K562 (cell line): ENCODE results near the gene DDX5. TPM values are rescaled to one million over a fixed set of nuclear protein-coding genes. Genes with fewer than 3 reads are reported as not detected.
A peak's percentile ranks its signal among the peaks of the same experiment; 100 is the strongest.

ENCODE experiments used
- BHLHE40 ChIP-seq: IDR thresholded peaks from 2 replicates; pipeline ENCODE4 v1.6.1; 2011; ENCODE audit warnings: low read length, improper control_type of control experiment
- CHCHD3 ChIP-seq: fragments of 250-450 bp; sonication (Bioruptor Pico); IDR thresholded peaks from 2 replicates; pipeline ENCODE4 v2.1.2; 2022; ENCODE audit warnings: mild to moderate bottlenecking
- GABPB2 ChIP-seq: fragments of 250-450 bp; sonication (Bioruptor Pico); conservative IDR thresholded peaks from 2 replicates; pipeline ENCODE4 v1.5.1; 2021; ENCODE audit warnings: mild to moderate bottlenecking
- RBM39 ChIP-seq: fragments of 200-400 bp; formaldehyde crosslinking; optimal IDR thresholded peaks from 2 replicates; pipeline ENCODE3; 2018; ENCODE audit warnings: low read depth, low read length
- SMARCC2 ChIP-seq: fragments of 450-650 bp; IDR thresholded peaks from 2 replicates; pipeline ENCODE4 v1.6.1; 2017; ENCODE audit warnings: antibody characterized with exemption, moderate library complexity, mild to moderate bottlenecking, low read depth
- TCF7 ChIP-seq: sonication (generic); IDR thresholded peaks from 2 replicates; pipeline ENCODE4 v1.6.1; 2016; ENCODE audit warnings: antibody characterized with exemption, borderline replicate concordance
- TEAD4 ChIP-seq, 2 experiments: sonication (generic) in 1 of 2; formaldehyde crosslinking in 1 of 2; IDR thresholded peaks; 2 replicates each; pipeline versions ENCODE4 v1.6.1 to v1.8.0; 2012 to 2022; ENCODE audit warnings: borderline replicate concordance in 1 of 2, inconsistent platforms in 1 of 2, low read length in 1 of 2, mild to moderate bottlenecking in 1 of 2, missing genetic modification reagents in 1 of 2
- ZNF316 ChIP-seq: fragments of 450-650 bp; IDR thresholded peaks from 2 replicates; pipeline ENCODE4 v1.6.1; 2016
- ZNF583 ChIP-seq: fragments of 250-450 bp; sonication (Bioruptor Pico); IDR thresholded peaks from 2 replicates; pipeline ENCODE4 v1.4.0; 2020
- polyA plus RNA-seq, 8 experiments: library from polyadenylated mRNA; depleted of rRNA in 4 of 8; stranded (reverse) in 5 of 8; unstranded in 3 of 8; fragments of >200 nt; fragmentation: Nextera tagmentation in 2 of 8; fragmentation: Illumina TruSeq in 1 of 8; extraction: Ambion mirVana in 2 of 8; extraction: Trizol in 1 of 8; gene quantifications; 2 replicates each; pipeline versions ENCODE4 v1.2.1 to v1.2.3, GENCODE V29; 2011 to 2014; ENCODE audit warnings: inconsistent platforms in 1 of 8, missing spikeins in 1 of 8
- total RNA-seq, 7 experiments: library from RNA; depleted of rRNA in 6 of 7; stranded (reverse); fragments of >200 nt in 6 of 7; fragmentation: Illumina TruSeq in 2 of 7; extraction: Trizol in 2 of 7; gene quantifications; 2 replicates each; pipeline versions ENCODE4 v1.2.1 to v1.2.3, GENCODE V29; 2011 to 2021; ENCODE audit warnings: low replicate concordance in 1 of 7
- TF ChIP-seq, protein P1 (sequence below): sonication (generic); formaldehyde crosslinking; IDR thresholded peaks from 2 replicates; pipeline ENCODE4 v1.8.0; 2023; ENCODE audit warnings: mild to moderate bottlenecking, missing genetic modification reagents
- TF ChIP-seq, protein P2 (sequence below): fragments of 250-450 bp; sonication (Bioruptor Pico); IDR thresholded peaks from 2 replicates; pipeline ENCODE4 v1.5.0; 2021; ENCODE audit warnings: mild to moderate bottlenecking, moderate library complexity
- TF ChIP-seq, protein P3 (sequence below): fragments of 250-450 bp; sonication (Bioruptor Pico); IDR thresholded peaks from 2 replicates; pipeline ENCODE4 v1.4.0; 2020; ENCODE audit warnings: borderline replicate concordance
- TF ChIP-seq, protein P4 (sequence below), 3 experiments: fragments of 200-800 bp in 1 of 3; fragments of 250-450 bp in 1 of 3; fragments of 450-650 bp in 1 of 3; sonication (Bioruptor Pico) in 1 of 3; sonication (Bioruptor generic) in 1 of 3; formaldehyde crosslinking in 1 of 3; IDR thresholded peaks; 2 replicates each; pipeline versions ENCODE4 v1.6.1 to v1.8.0; 2016 to 2022; ENCODE audit warnings: mild to moderate bottlenecking in 2 of 3, missing genetic modification characterization in 2 of 3, missing compliant biosample characterization in 1 of 3, moderate library complexity in 1 of 3

DDX5 gene
- total and polyA plus RNA-seq, 9 of the 15 experiments (the other 6 are each of a cell fraction or from before 2014, with no cell fraction given), result 306 to 1,639 (median 604) TPM

DNA sequence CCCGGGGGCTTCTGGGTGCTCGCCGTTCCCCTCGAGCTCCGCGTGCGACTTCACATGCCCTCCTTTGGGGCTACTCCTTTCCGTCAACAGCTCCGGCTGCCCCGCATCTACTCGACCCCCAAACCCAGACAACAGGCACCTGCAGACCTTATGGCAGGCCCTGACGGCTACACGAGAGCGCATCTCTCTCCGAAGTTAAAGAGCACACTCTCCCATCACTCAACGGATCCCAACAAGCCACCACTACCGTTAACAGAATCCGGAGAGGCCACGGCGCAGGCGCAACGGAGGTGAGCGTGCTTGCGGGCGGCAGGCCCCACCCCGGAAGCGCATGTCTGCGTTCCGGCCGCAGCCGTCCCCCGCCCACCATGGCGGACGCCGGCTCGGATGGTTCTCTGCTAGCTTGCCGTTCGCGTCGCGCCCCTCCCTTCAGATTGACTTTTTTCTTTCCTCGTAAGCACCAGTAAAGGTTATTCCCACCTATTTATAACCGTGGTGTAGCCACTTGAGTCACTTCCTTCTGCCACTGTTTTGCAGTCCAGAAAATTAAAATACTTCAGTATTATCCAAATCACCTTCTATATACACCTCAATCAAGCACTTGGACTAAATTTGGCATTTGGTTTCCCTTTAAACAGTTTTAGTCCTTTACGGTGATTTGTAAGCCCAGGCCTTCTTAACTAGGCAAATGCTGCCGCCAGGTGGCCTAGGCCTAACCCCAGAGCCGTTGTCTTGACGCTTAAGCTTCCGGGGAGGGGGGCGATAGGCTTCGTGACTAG is 9.1 kb downstream of the DDX5 start, which contains the start of gene POLG2 (continued):
- TF ChIP-seq, protein P1, sequence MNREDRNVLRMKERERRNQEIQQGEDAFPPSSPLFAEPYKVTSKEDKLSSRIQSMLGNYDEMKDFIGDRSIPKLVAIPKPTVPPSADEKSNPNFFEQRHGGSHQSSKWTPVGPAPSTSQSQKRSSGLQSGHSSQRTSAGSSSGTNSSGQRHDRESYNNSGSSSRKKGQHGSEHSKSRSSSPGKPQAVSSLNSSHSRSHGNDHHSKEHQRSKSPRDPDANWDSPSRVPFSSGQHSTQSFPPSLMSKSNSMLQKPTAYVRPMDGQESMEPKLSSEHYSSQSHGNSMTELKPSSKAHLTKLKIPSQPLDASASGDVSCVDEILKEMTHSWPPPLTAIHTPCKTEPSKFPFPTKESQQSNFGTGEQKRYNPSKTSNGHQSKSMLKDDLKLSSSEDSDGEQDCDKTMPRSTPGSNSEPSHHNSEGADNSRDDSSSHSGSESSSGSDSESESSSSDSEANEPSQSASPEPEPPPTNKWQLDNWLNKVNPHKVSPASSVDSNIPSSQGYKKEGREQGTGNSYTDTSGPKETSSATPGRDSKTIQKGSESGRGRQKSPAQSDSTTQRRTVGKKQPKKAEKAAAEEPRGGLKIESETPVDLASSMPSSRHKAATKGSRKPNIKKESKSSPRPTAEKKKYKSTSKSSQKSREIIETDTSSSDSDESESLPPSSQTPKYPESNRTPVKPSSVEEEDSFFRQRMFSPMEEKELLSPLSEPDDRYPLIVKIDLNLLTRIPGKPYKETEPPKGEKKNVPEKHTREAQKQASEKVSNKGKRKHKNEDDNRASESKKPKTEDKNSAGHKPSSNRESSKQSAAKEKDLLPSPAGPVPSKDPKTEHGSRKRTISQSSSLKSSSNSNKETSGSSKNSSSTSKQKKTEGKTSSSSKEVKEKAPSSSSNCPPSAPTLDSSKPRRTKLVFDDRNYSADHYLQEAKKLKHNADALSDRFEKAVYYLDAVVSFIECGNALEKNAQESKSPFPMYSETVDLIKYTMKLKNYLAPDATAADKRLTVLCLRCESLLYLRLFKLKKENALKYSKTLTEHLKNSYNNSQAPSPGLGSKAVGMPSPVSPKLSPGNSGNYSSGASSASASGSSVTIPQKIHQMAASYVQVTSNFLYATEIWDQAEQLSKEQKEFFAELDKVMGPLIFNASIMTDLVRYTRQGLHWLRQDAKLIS, result peak; percentile 82
- TF ChIP-seq GABPB2 (CRISPR knock-in tag), result no peak
- TF ChIP-seq, protein P2, sequence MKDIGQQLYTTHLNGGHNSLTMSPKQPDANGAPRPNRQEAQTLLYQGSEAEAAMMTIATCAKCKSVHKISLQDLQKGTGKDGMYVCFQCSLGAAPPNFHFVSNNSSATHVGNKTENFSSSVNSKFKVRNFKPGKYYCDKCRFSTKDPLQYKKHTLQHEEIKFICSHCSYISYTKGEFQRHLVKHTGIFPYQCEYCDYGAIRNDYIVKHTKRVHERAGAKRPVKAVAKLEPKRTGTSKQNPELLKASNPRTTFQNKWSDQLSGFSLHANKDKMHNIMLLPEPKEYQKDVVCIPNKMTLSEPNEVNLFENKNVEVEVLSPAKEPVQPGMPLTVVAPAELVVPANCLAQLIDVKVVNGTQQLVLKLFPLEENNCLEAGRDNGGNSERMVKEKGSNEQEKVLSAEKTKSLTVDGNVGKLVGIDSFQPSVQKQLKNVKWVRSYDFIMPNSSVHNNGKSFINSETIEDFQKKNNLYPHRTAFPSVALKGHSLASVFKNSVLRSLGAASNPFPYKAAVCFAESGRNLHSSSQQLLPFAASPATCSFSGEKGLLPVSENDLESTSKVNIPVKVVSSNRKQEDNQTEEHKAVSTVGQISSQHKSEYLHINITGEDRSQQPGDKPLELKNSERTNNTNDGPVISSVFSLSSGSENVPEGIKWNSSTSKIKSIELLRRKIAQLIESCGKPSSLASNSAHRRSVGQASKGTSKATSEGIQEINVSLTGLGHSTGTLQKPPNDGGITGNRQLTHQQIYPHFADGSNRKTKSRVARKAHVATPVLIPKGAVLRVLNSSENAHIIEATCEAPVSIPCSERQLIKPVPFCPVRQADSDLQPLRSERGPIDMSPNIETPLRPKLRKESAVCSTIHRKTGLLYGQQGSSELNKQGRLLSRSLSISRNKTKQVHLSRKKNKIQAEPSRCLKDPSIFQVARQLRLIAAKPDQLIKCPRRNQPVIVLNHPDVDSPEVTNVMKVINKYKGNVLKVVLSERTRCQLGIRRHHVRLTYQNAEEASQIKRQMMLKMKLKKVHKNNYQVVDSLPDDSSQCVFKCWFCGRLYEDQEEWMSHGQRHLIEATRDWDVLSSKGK, result no peak
- TF ChIP-seq TCF7, result no peak
- TF ChIP-seq, protein P3, sequence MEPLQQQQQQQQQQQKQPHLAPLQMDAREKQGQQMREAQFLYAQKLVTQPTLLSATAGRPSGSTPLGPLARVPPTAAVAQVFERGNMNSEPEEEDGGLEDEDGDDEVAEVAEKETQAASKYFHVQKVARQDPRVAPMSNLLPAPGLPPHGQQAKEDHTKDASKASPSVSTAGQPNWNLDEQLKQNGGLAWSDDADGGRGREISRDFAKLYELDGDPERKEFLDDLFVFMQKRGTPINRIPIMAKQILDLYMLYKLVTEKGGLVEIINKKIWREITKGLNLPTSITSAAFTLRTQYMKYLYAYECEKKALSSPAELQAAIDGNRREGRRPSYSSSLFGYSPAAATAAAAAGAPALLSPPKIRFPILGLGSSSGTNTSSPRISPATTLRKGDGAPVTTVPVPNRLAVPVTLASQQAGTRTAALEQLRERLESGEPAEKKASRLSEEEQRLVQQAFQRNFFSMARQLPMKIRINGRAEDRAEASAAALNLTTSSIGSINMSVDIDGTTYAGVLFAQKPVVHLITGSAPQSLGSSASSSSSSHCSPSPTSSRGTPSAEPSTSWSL, result 0 out of 2 replicates have a peak, but pooled peaks have one; percentile 46
- no peak for TF ChIP-seq ZNF316
- no peak for TF ChIP-seq SMARCC2
- TF ChIP-seq TEAD4 (IDR thresholded peaks at IDR 0.05; ENCODE audit: low read length), result peak; percentile 47; the same call in 1 of the 2 replicates
- TF ChIP-seq TEAD4 (CRISPR knock-in tag; IDR thresholded peaks at IDR 0.05; ENCODE audit: borderline replicate concordance), result no peak
- no peak for TF ChIP-seq ZNF583 (CRISPR knock-in tag)
- TF ChIP-seq BHLHE40, result peak; percentile 65
- TF ChIP-seq RBM39, result peak; percentile 71
- TF ChIP-seq, protein P4, sequence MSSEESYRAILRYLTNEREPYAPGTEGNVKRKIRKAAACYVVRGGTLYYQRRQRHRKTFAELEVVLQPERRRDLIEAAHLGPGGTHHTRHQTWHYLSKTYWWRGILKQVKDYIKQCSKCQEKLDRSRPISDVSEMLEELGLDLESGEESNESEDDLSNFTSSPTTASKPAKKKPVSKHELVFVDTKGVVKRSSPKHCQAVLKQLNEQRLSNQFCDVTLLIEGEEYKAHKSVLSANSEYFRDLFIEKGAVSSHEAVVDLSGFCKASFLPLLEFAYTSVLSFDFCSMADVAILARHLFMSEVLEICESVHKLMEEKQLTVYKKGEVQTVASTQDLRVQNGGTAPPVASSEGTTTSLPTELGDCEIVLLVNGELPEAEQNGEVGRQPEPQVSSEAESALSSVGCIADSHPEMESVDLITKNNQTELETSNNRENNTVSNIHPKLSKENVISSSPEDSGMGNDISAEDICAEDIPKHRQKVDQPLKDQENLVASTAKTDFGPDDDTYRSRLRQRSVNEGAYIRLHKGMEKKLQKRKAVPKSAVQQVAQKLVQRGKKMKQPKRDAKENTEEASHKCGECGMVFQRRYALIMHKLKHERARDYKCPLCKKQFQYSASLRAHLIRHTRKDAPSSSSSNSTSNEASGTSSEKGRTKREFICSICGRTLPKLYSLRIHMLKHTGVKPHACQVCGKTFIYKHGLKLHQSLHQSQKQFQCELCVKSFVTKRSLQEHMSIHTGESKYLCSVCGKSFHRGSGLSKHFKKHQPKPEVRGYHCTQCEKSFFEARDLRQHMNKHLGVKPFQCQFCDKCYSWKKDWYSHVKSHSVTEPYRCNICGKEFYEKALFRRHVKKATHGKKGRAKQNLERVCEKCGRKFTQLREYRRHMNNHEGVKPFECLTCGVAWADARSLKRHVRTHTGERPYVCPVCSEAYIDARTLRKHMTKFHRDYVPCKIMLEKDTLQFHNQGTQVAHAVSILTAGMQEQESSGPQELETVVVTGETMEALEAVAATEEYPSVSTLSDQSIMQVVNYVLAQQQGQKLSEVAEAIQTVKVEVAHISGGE (CRISPR knock-in tag; IDR thresholded peaks at IDR 0.05), result peak; percentile 83 to 96 (median 95)
- TF ChIP-seq CHCHD3, result no peak; the same call in 1 of the 2 replicates
